Fibroblast of skin of left quadriceps (primary cell): ENCODE measurements around the gene ALAS1.

Experiments used
- DNase-seq, 2 experiments: peaks; one replicate each; pipeline ENCODE4 v3.0.0-alpha.2; 2013; ENCODE audit warnings: low read depth in 2 of 2

Gene ALAS1

GRCh38 chr3:52233968-52234367 lies 36.0 kb downstream of the ALAS1 start:
- no peak for DNase-seq

GRCh38 chr3:52234516-52235447 lies 36.8 kb downstream of the ALAS1 start:
- DNase-seq = no peak

- no peak for DNase-seq
These were observed 38.5 kb downstream of the ALAS1 start for GRCh38 chr3:52236424-52236886.

- DNase-seq = no peak
These were observed 39.2 kb downstream of the ALAS1 start for GRCh38 chr3:52237006-52237656.

GRCh38 chr3:52237657-52238172 lies 39.8 kb downstream of the ALAS1 start:
- DNase-seq = peak; percentile 49 to 61

GRCh38 chr3:52238193-52238760 lies 40.3 kb downstream of the ALAS1 start:
- DNase-seq = no peak

GRCh38 chr3:52238761-52239701 lies 41.1 kb downstream of the ALAS1 start, which contains the start of gene TWF2:
TWF2 (minus strand) TSS chr3:52239158; CDS start chr3:52239016, 142 bp downstream.
- peak; percentile 57 to 62 for DNase-seq

- peak; percentile 74 to 78 for DNase-seq
These were observed 42.3 kb downstream of the ALAS1 start for GRCh38 chr3:52240059-52240885.

- DNase-seq = no peak
These were observed 43.0 kb downstream of the ALAS1 start for GRCh38 chr3:52240886-52241370.

- DNase-seq = no peak
These were observed 44.1 kb downstream of the ALAS1 start for GRCh38 chr3:52242039-52242438.

- no peak for DNase-seq
These were observed 46.0 kb downstream of the ALAS1 start for GRCh38 chr3:52243791-52244628.

GRCh38 chr3:52245322-52246263 lies 47.6 kb downstream of the ALAS1 start, which contains the start of gene PPM1M:
PPM1M (plus strand) TSS chr3:52245759; CDS start chr3:52245825, 66 bp downstream.
- no peak for DNase-seq

- DNase-seq = no peak
These were observed 48.3 kb downstream of the ALAS1 start for GRCh38 chr3:52246264-52246620.

GRCh38 chr3:52246728-52247408 lies 48.9 kb downstream of the ALAS1 start:
- no peak for DNase-seq

GRCh38 chr3:52247409-52248164 lies 49.6 kb downstream of the ALAS1 start:
- DNase-seq = no peak

GRCh38 chr3:52248165-52248541 lies 50.2 kb downstream of the ALAS1 start:
- no peak for DNase-seq
